ENCODE results near the gene THAP7. TPM values are rescaled to one million over a fixed set of nuclear protein-coding genes. Genes with fewer than 3 reads are reported as not detected.

Gene THAP7
- total and polyA plus RNA-seq, 8 donors = 14.7 to 26.3 (median 20.0) TPM

GRCh38 chr22:21031545-21032036, 29.7 kb upstream of the THAP7 start:
- ATAC-seq (no peak), DNase-seq (peak in 1 of 4 donors; percentile 72)
- H3K27ac ChIP-seq = no peak overlapping the region
- no peak for TF ChIP-seq CTCF (IDR thresholded peaks at IDR 0.05)
- peaks cover 4 to 52% of the 10 kb centered on the region in 2 donors for H3K27me3 ChIP-seq
- intact Hi-C loops (cut with DNase I) = no loop called here
- H3K4me3 ChIP-seq = no peak overlapping the region
- no peaks in the 10 kb centered on the region for H3K36me3 ChIP-seq
- H3K9me3 ChIP-seq = no peaks in the 10 kb centered on the region
- peaks cover 5 to 6% of the 10 kb centered on the region in 2 donors for H3K4me1 ChIP-seq

DNA sequence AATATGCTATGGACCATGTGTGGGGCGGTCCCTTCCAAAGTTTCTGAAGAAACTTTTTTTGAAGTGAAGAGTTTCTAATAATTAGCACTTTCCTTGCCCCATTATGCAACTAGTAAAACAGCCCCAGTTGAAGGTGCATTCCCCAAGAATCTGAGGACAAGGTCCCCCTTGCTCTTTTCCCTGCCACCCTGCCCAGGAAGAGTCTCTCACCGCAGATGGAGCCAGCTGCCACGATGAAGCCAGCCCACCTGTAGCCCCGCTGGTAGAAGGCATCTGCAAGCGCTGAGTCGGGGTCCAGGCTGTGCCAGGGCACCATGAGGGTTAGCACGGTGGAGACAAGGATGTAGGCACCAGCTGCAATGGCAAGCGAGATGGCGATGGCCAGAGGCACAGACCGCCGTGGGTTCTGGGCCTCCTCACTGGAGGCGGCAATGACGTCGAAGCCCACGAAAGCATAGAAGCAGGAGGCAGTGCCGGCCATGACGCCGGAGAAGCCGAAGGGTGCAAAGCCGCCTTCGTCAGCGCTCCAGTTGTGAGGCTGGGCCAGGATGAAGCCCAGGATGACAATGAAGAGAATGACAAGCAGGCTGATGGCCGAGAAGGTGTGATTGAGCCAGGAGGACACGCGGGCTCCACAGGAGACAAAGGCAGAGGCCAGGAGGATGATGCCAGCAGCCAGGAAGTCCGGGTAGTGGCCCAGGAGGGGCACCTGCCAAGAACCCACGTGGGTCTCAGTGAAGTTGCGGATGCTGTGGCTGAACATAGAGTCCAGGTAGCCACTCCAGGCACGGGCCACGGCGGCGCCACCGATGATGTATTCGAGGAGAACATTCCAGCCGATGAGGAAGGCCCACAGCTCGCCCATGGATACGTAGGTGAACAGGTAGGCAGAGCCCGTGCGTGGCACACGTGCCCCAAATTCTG, 29.0 kb upstream of the THAP7 start:
- ATAC-seq (no peak), DNase-seq (peak in 1 of 4 donors; percentile 66)
- intact Hi-C loops (cut with DNase I) = no loop called here
- no peaks in the 10 kb centered on the region for H3K9me3 ChIP-seq
- no peak for TF ChIP-seq CTCF (IDR thresholded peaks at IDR 0.05)
- H3K4me3 ChIP-seq = no peak overlapping the region
- peaks cover 5 to 6% of the 10 kb centered on the region in 2 donors for H3K4me1 ChIP-seq
- H3K27me3 ChIP-seq = peaks cover 4 to 52% of the 10 kb centered on the region in 2 donors
- no peak overlapping the region for H3K27ac ChIP-seq
- no peaks in the 10 kb centered on the region for H3K36me3 ChIP-seq

GRCh38 chr22:21030032-21030431, 28.1 kb upstream of the THAP7 start:
- intact Hi-C loops (cut with DNase I) = no loop called here

DNA sequence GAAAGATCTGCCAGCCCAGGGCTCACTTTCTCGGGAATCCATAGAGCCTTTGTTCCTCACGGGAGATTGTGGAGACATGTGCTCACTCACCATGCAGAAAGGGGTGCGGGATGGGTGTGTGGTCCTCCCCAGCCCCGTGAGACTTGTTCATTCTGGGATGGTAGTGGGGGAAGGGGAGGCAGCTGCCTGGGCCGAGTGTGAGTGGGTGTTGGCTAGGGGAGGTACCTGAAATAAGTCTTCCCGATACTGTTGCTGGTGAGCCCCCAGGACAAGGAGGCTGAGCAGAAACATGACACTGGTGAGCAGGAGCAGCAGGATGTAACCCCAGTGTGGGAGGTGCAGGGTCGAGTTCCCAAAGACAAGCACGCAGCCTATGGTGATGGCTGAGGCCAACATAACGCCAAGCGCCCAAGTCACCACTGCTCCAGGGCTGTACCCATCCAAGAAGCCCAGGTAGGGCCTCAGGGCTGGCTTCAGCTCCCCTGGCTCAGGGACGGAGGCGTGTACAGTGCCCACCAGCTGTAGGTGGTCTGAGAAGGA, 27.6 kb upstream of the THAP7 start:
- Histone ChIP-seq H3K4me1 (peaks cover 5 to 6% of the 10 kb centered on the region in 2 donors), H3K36me3 (no peaks in the 10 kb centered on the region), H3K4me3 (no peak overlapping the region), H3K27ac (no peak overlapping the region), H3K9me3 (no peaks in the 10 kb centered on the region), H3K27me3 (peaks cover 4 to 52% of the 10 kb centered on the region in 2 donors)
- TF ChIP-seq CTCF (IDR thresholded peaks at IDR 0.05) = no peak
- intact Hi-C loops (cut with DNase I) = no loop called here
- DNase-seq (no peak), ATAC-seq (no peak)

More at GRCh38 chr22:21030032-21030431, 28.1 kb upstream of the THAP7 start:
- H3K9me3 ChIP-seq = no peaks in the 10 kb centered on the region
- no peak for TF ChIP-seq CTCF (IDR thresholded peaks at IDR 0.05)
- H3K27ac ChIP-seq = no peak overlapping the region
- no peak overlapping the region for H3K4me3 ChIP-seq
- H3K27me3 ChIP-seq = peaks cover 4 to 52% of the 10 kb centered on the region in 2 donors
- ATAC-seq (no peak), DNase-seq (peak in 1 of 4 donors; percentile 65)
- peaks cover 5 to 6% of the 10 kb centered on the region in 2 donors for H3K4me1 ChIP-seq
- H3K36me3 ChIP-seq = no peaks in the 10 kb centered on the region
